T follicular helper cell (primary cell): Measurements from ENCODE around the gene ARAP1.

Source experiments
- DNase-seq: peaks from one replicate; pipeline ENCODE4 v3.0.0-alpha.2; 2020; ENCODE audit warnings: low read depth

The ARAP1 gene

GRCh38 chr11:72724851-72725723 is 27.1 kb downstream of the ARAP1 start:
- DNase-seq, result peak; percentile 73

- DNase-seq, result no peak
Observed at GRCh38 chr11:72724021-72724551, 28.1 kb downstream of the ARAP1 start.

- no peak for DNase-seq
Observed at GRCh38 chr11:72723508-72723907, 28.7 kb downstream of the ARAP1 start.

- DNase-seq, result peak; percentile 74
Observed at GRCh38 chr11:72722050-72722748, 30.0 kb downstream of the ARAP1 start.

GRCh38 chr11:72721689-72722049 is 30.5 kb downstream of the ARAP1 start:
- peak; percentile 10 for DNase-seq

DNA sequence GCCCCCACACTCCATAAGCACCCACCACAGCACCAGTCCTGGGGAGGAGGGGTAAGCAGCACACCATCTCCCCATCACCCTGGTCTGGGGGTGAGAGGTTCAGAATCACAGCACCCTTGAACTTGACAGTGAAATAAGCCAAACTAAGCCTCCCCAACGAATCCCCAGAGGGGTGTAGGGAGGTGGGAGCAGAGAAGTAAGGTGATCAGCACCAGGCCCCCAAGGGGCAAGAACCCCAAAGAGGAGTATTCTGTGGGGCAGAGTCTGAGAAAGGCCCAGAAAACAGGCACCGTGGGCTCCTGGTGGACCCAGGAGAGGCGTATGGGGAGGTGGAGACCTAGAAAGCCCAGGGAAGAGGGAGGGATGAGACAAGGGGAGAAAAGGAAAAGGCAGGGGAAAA is 30.9 kb downstream of the ARAP1 start:
- DNase-seq, result no peak

GRCh38 chr11:72720784-72721183 is 31.4 kb downstream of the ARAP1 start:
- DNase-seq, result no peak

DNA sequence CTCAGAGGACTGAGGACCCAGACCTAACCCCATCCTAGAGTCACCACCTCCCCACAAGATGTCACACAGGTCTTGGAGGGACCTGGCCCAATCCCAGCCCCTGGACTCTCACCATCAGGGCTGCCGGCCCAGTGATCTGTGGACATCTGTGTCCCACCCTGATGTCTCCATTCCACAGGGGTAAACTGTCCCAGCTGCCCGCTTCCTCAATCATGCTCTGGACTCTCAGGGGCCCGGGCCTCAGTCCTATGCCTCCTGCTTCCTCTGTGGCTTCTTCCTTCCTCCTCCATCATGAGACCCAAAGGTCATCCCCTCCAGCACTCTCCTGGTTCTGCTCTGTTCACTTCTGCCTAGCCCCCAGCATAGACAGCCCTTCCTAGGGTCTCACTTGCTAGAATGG is 32.2 kb downstream of the ARAP1 start:
- no peak for DNase-seq

- no peak for DNase-seq
Observed at GRCh38 chr11:72719551-72719950, 32.7 kb downstream of the ARAP1 start.

- no peak for DNase-seq
Observed at GRCh38 chr11:72719144-72719543, 33.1 kb downstream of the ARAP1 start.

GRCh38 chr11:72718101-72718501 is 34.1 kb downstream of the ARAP1 start:
- DNase-seq, result no peak

GRCh38 chr11:72716788-72717435 is 35.3 kb downstream of the ARAP1 start:
- no peak for DNase-seq

DNA sequence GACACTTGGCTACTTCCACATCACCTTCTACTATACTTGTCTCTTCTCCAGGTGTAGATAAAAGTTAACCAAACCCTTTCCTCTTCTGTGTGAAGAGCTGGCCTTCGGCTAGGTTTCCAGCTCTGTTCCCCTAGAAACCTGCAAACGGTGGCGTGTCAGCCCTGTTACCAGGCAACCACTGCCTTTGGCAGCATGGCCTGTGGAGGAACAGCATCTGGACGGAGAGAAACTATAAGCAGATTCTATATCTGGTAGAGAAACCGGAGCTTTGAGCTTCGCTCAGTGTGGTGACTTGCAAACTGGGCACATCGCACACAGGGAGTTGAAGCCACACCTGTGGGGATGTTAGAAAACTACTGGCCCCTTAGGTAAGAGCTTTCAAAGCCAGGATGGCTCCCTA is 35.9 kb downstream of the ARAP1 start:
- no peak for DNase-seq

GRCh38 chr11:72712841-72713240 is 39.4 kb downstream of the ARAP1 start:
- DNase-seq, result no peak

DNA sequence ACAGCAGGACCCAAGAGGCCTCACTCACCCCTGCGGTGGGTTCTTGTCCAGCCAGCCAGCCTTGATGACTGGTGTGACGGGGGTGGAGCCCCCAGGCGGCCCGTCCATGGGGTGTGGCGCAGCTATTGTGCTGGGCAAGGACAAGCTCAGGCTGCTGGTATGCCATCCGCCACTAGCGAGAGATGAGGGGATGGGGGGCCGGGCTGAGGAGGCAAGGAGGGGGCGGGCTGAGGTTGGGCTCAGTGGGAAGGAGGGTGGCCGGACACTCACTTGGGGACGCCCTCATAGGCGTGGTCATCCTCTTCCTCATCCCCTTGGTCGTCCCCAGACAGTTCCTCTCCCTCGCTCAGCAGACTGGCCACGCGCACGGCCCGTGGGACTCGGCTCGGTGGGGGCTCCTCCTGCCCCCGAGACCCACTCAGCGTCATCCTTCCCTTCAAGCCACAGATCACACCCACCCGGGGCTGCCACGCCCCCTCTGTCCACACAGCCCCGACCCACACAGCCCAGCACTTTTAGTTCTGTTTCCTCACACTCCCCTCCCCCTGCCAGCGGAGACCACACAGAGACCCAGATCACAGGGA is 39.9 kb downstream of the ARAP1 start:
- no peak for DNase-seq

DNA sequence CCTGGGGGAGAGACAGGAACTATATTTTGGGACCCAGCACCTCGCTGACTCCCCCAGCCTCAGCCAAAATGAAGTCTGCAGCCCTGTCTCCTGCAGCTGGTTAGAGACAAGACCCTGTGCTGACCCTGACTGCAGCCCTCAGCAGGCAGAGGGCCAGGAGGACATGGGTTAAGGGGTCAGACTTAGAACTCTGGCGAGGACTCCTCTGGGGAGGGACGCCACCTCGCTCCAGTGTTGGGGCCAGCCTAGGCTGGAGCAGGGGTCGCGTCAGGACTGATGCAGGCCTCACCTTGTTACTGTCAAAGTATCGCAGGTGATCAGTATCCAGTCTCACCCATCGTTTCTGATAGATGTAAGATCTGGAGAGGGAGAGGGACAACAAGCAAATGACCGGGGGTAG is 41.1 kb downstream of the ARAP1 start:
- DNase-seq, result no peak

DNA sequence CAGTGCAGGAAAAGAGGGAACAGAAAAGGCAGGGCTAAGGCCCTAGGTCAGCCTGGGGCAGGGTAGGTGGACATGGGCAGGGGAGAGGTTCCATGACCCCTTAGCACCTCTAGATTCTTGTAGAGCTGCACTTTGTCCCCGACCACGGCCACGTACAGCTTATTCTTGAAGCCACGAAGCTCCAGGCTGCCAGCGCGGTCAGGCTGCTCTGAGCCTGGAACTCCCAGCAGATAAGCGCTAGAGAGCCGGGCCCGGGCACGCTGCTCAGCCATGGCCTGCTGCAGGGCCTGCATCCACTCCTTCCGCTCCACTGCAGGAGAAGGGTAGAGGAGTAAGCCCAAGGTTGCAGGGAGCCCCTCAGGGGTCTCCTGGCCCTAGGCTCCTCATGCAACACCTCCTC is 41.9 kb downstream of the ARAP1 start:
- DNase-seq, result no peak

- no peak for DNase-seq
Observed at GRCh38 chr11:72709478-72710238, 42.5 kb downstream of the ARAP1 start.

- DNase-seq, result no peak
Observed at GRCh38 chr11:72707032-72707431, 45.2 kb downstream of the ARAP1 start.

GRCh38 chr11:72706579-72706978 is 45.6 kb downstream of the ARAP1 start:
- no peak for DNase-seq
